GM21526 (cell line): ENCODE measurements around the gene PRPH.

ENCODE experiments used
- ATAC-seq: cut with Tn5 transposase; IDR thresholded peaks from one replicate; pipeline ENCODE4 v1.9.1; 2021; ENCODE audit warnings: moderate library complexity; ENCODE audit not compliant: unreplicated experiment, low FRiP score

PRPH gene

DNA sequence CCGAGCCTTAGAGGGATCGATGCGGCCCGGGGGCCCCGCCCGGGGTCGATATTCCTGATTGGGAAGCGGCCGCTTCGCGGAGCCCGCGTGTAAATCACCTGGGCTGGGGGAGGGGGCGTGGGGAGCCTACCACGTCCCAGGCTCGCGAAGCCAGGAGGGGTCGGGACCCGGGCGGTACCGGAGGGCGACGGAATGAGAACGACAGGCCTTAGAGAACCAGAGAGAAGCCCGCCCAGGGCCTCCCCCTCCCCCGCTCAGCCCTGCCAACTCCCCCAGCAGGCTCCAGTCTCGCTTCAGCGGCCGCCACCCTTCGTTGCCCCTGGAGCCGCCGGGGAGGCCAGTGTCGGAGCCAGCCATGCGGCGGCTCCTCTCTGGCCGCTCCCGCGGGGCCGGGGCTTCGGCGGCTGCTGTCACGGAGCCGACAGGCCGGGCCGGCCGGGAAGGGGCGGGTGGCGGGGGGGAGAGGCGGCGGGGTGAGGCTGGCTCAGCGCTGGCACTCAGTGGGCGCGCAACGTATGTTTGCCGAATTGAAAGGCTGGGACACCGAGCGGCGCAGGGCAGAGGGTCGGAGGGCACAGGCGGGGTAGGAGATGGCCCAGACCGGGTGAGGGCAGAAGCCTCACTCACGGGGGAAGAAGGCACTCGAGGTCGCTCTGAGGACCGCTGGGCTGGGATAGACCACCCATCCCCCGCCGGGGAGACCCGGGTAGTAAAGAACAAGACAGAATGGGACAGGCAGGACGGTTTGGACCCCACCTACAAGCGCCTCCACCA is 50.3 kb downstream of the PRPH start:
- ATAC-seq, result no peak

- ATAC-seq, result no peak
Observed at GRCh38 chr12:49345825-49346658, 51.1 kb downstream of the PRPH start.

DNA sequence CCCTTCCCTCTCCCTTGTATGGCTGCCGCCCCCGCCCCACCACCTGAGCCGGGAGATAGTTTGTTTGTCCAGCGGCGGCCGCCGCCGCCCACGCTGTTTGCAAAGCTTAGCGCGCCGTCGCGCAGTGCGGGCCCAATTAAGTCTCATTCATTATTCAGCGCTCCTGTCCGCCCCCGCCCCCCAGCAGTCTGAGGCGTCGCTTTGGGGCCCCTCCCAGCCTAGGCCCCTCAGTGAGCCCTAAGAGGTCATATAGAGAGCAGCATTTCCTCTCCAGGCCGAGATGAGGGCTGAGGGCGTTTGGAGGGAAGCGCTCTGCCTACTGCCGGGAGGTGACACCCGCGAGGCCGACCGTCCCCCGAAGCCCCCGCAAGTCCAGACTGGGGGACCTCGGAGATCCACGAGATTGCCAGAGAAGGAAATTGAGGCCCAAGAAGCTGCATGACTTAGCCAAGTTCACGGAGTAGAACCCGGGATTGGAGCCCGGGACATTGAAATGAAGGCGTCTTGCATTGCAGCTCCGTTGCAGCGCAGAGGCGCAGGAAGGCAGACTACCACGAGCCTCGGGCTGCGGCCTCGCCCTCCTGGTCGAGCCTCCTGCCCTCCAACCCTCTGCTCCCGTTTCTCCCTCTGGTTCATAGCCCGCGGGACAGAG is 51.8 kb downstream of the PRPH start, which contains the start of gene DNAJC22:
Gene DNAJC22, plus strand, starts transcription at position 230 of the 652 bp plus-strand sequence. CDS start 1,985 bp downstream, outside the sequence.
- ATAC-seq, result no peak

- ATAC-seq, result no peak
Observed at GRCh38 chr12:49347311-49348193, 52.6 kb downstream of the PRPH start.
